ENCODE data around the gene PHTF2. TPM values are rescaled to one million over a fixed set of nuclear protein-coding genes. Genes with fewer than 3 reads are reported as not detected.

PHTF2 gene
- total and polyA plus RNA-seq, 2 of the 4 experiments (the other 2 are of a cell fraction), result 28.3 to 69.9 TPM

DNA sequence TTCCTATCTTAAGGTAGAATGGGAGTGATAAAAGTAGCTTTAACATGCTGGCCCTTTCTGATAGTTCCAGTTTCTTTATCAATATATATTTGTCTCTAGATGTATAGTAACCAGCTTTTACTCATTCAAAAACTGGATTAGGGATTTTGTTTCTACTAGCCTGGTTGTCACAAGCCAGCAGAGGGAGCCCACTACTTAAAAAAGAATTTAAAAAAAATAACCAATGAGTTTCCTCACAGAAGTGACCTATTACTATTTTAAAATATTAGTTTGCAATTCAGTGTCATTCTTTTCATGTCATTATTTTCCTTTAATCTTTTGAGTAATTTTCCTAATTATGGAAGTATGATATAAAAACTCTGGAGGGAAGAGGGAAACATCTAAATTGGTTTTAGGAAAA is 142.1 kb downstream of the PHTF2 start:
- BruUV-seq (replicated peaks), result no TSS peak
- CTCF ChIA-PET, result interaction anchor here (0.6 to 1.0 kb wide), 2 partner anchors 15 kb away, joined by 3 read pairs; no protein-coding TSS in a partner anchor
- no peak overlapping the region for H3K27ac ChIP-seq (ENCODE audit: insufficient read depth, low read length)
- intact Hi-C loops (cut with micrococcal nuclease), result loop anchor here (2.0 to 10.0 kb wide), 4 partner anchors 78 to 1234 kb away; no protein-coding TSS in a partner anchor
- H4K5ac ChIP-seq (ENCODE audit: low read depth, low read length), result no peak overlapping the region
- no peak overlapping the region for H4K91ac ChIP-seq (ENCODE audit: insufficient read depth, low read depth, low read length)
- no peak overlapping the region for H3K4me2 ChIP-seq (ENCODE audit: low read depth, low read length)
- in situ Hi-C loops (cut with MboI; ENCODE audit: low sequenced_read_pairs), result loop anchor here (25.0 kb wide), 1 partner anchor 278 kb away; no protein-coding TSS in a partner anchor
- no peak overlapping the region for H2BK120ac ChIP-seq (ENCODE audit: low read depth, low read length)
- no peak overlapping the region for H3K4ac ChIP-seq (ENCODE audit: low read depth, low read length)
- H4K20me1 ChIP-seq (ENCODE audit: insufficient read depth, low read length), result no peaks in the 10 kb centered on the region
- DNase-seq (peak; percentile 48), ATAC-seq (ENCODE audit: low read depth) (peak; percentile 75; the same call in 1 of the 2 replicates)
- H2BK20ac ChIP-seq (ENCODE audit: low read depth, low read length), result no peak overlapping the region
- H3K79me1 ChIP-seq (ENCODE audit: low read depth in 1 of 2, low read length in 2 of 2), result no peaks in the 10 kb centered on the region
- no peaks in the 10 kb centered on the region for H3K9me3 ChIP-seq (ENCODE audit: control insufficient read depth, insufficient read depth, low read length)
- no peak overlapping the region for H4K8ac ChIP-seq (ENCODE audit: low read depth in 2 of 2, low read length in 2 of 2)
- TF ChIP-seq RFX5 (IDR thresholded peaks at IDR 0.05; ENCODE audit: low read depth, low read length) (no peak), RAD21 (IDR thresholded peaks at IDR 0.05; ENCODE audit: low read length) (peak; percentile 65), SMC3 (IDR thresholded peaks at IDR 0.05; ENCODE audit: low read depth, low read length) (peak; percentile 69), RCOR1 (IDR thresholded peaks at IDR 0.05; ENCODE audit: insufficient replicate concordance, low read length) (no peak)
- TF ChIP-seq, protein P1, sequence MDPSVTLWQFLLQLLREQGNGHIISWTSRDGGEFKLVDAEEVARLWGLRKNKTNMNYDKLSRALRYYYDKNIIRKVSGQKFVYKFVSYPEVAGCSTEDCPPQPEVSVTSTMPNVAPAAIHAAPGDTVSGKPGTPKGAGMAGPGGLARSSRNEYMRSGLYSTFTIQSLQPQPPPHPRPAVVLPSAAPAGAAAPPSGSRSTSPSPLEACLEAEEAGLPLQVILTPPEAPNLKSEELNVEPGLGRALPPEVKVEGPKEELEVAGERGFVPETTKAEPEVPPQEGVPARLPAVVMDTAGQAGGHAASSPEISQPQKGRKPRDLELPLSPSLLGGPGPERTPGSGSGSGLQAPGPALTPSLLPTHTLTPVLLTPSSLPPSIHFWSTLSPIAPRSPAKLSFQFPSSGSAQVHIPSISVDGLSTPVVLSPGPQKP (IDR thresholded peaks at IDR 0.05; ENCODE audit: borderline replicate concordance, low read depth, low read length), result no peak
- TF ChIP-seq, protein P2, sequence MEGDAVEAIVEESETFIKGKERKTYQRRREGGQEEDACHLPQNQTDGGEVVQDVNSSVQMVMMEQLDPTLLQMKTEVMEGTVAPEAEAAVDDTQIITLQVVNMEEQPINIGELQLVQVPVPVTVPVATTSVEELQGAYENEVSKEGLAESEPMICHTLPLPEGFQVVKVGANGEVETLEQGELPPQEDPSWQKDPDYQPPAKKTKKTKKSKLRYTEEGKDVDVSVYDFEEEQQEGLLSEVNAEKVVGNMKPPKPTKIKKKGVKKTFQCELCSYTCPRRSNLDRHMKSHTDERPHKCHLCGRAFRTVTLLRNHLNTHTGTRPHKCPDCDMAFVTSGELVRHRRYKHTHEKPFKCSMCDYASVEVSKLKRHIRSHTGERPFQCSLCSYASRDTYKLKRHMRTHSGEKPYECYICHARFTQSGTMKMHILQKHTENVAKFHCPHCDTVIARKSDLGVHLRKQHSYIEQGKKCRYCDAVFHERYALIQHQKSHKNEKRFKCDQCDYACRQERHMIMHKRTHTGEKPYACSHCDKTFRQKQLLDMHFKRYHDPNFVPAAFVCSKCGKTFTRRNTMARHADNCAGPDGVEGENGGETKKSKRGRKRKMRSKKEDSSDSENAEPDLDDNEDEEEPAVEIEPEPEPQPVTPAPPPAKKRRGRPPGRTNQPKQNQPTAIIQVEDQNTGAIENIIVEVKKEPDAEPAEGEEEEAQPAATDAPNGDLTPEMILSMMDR (conservative IDR thresholded peaks at IDR 0.05; ENCODE audit: low read depth, low read length), result peak; percentile 75
- H3K14ac ChIP-seq (replicated peaks; ENCODE audit: low read depth, low read length), result no peak overlapping the region
- no peak overlapping the region for H2AFZ ChIP-seq (replicated peaks; ENCODE audit: low read length, poor library complexity)
- H2AK9ac ChIP-seq (replicated peaks; ENCODE audit: low read depth, low read length, poor library complexity), result no peak overlapping the region
- H3K9me1 ChIP-seq (ENCODE audit: insufficient read depth, low read length), result no peaks in the 10 kb centered on the region
- H2BK5ac ChIP-seq (ENCODE audit: low read depth, low read length, poor library complexity, severe bottlenecking), result no peak overlapping the region
- no peak overlapping the region for H3K9ac ChIP-seq (ENCODE audit: low read depth, low read length)
- H3K4me1 ChIP-seq (ENCODE audit: control insufficient read depth, insufficient read depth, low read length), result no peaks in the 10 kb centered on the region
- no peak overlapping the region for H3K23ac ChIP-seq (ENCODE audit: low read depth, low read length)
- H3K36me3 ChIP-seq (ENCODE audit: control insufficient read depth, insufficient read depth, low read length), result 0 out of 2 replicates have a peak, but pooled peaks cover 2% of the 10 kb centered on the region
- H3K18ac ChIP-seq (ENCODE audit: low read depth, low read length), result no peak overlapping the region
- POLR2A ChIA-PET (ENCODE audit: unreplicated experiment), result interaction anchor here (0.6 kb wide), 1 partner anchor 1491 kb away, joined by 3 read pairs; no protein-coding TSS in a partner anchor
- no peak overlapping the region for H3K4me3 ChIP-seq (ENCODE audit: insufficient read depth, low read depth, low read length)
- no peak overlapping the region for H2AK5ac ChIP-seq (ENCODE audit: low read depth, low read length)
- H3K27me3 ChIP-seq (ENCODE audit: control insufficient read depth, insufficient read depth, low read length), result no peaks in the 10 kb centered on the region
- no peak overlapping the region for H3K56ac ChIP-seq (ENCODE audit: extremely low read depth, insufficient read depth, low read length)
- dilution Hi-C loops (cut with HindIII; ENCODE audit: low sequenced_read_pairs, unreplicated experiment), result no loop called here
- no peak overlapping the region for H2BK15ac ChIP-seq (ENCODE audit: low read depth, low read length)

Data from IMR-90 (cell line).